ENCODE data around the gene MYO3A. TPM values are rescaled to one million over a fixed set of nuclear protein-coding genes. Genes with fewer than 3 reads are reported as not detected.

Gene MYO3A
- total RNA-seq, 2 experiments from 2014 or later, result not detected

DNA sequence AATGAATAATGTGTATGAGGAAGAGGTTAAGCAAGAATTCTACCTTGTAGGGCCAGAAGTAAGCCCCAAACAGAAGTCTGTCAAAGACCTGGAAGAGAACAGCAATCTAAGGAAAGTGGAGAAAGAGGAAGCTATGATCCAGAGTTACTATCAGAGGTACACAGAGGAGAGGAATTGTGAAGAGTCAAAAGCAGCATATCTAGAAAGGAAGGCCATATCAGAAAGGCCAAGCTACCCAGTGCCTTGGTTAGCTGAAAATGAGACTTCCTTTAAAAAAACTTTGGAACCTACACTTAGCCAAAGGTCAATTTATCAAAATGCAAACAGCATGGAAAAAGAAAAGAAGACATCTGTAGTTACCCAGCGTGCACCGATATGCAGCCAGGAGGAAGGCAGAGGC lies 239.8 kb downstream of the MYO3A start:
- no peaks in the 10 kb centered on the region for H3K4me1 Mint-ChIP-seq (ENCODE audit: low read depth)
- peaks cover 16% of the 10 kb centered on the region for H3K27me3 Mint-ChIP-seq
- TF ChIP-seq, protein P1, sequence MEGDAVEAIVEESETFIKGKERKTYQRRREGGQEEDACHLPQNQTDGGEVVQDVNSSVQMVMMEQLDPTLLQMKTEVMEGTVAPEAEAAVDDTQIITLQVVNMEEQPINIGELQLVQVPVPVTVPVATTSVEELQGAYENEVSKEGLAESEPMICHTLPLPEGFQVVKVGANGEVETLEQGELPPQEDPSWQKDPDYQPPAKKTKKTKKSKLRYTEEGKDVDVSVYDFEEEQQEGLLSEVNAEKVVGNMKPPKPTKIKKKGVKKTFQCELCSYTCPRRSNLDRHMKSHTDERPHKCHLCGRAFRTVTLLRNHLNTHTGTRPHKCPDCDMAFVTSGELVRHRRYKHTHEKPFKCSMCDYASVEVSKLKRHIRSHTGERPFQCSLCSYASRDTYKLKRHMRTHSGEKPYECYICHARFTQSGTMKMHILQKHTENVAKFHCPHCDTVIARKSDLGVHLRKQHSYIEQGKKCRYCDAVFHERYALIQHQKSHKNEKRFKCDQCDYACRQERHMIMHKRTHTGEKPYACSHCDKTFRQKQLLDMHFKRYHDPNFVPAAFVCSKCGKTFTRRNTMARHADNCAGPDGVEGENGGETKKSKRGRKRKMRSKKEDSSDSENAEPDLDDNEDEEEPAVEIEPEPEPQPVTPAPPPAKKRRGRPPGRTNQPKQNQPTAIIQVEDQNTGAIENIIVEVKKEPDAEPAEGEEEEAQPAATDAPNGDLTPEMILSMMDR (IDR thresholded peaks at IDR 0.05), result no peak
- no peak overlapping the region for H3K27ac Mint-ChIP-seq
- H3K36me3 Mint-ChIP-seq (ENCODE audit: low read depth), result no peaks in the 10 kb centered on the region
- ChIA-PET POLR2A (no interaction called here), CTCF (no interaction called here)
- no peak for DNase-seq
- H3K4me3 Mint-ChIP-seq, result no peak overlapping the region
- intact Hi-C loops (cut with micrococcal nuclease), result no loop called here
- H3K9me3 Mint-ChIP-seq, result no peaks in the 10 kb centered on the region
- no peak for ATAC-seq

DNA sequence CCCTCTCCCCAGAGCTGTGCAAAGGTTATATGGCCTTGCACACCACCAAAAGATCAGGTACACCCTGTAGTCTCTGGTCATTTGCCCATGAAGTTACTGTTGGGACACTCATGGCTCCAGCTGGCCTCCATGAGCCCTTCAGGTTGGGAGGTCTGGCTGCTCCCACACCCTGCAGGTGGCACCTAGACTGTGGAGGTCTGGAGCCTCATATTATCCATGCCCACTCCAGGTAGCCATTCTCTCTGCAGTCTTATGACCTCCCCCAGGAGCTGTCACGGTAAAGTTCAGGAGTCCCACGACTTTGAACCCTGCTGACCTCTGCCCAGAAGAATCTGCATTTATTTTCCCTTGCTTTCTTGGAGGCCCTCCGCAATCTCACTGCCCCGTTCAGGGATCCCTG lies 243.3 kb downstream of the MYO3A start:
- Mint-ChIP-seq H3K4me1 (ENCODE audit: low read depth) (no peaks in the 10 kb centered on the region), H3K9me3 (no peaks in the 10 kb centered on the region), H3K27me3 (peaks cover 5% of the 10 kb centered on the region), H3K27ac (no peak overlapping the region), H3K4me3 (no peak overlapping the region), H3K36me3 (ENCODE audit: low read depth) (no peaks in the 10 kb centered on the region)
- TF ChIP-seq, protein P1 (IDR thresholded peaks at IDR 0.05), result no peak
- DNase-seq (no peak), ATAC-seq (no peak)
- POLR2A ChIA-PET, result no interaction called here
- CTCF ChIA-PET, result no interaction called here
- intact Hi-C loops (cut with micrococcal nuclease), result no loop called here

DNA sequence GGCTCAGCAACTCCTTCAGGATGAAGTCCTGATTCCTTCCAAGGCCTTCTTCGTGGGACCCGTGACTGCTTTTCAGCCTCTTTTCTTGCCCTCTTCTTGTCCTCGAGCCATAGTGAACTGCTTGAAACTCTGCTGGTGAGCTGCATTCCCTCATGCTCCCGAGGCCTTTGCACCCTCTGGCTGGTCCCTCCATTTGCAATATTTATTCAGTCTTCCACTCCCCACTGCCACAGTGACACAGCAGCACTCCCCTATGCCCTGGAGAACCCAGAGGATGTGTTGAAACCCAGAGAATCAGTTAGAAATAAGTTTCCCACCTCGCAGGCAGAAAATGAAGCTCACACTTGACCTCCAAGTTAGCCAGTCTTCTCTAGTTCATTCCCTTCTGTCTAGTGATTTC lies 260.2 kb downstream of the MYO3A start:
- TF ChIP-seq, protein P1 (IDR thresholded peaks at IDR 0.05), result no peak
- H3K4me1 Mint-ChIP-seq (ENCODE audit: low read depth), result no peaks in the 10 kb centered on the region
- no peak overlapping the region for H3K4me3 Mint-ChIP-seq
- H3K9me3 Mint-ChIP-seq, result no peaks in the 10 kb centered on the region
- H3K27me3 Mint-ChIP-seq, result peaks cover 6% of the 10 kb centered on the region
- no peaks in the 10 kb centered on the region for H3K36me3 Mint-ChIP-seq (ENCODE audit: low read depth)
- no peak overlapping the region for H3K27ac Mint-ChIP-seq
- ChIA-PET POLR2A (no interaction called here), CTCF (no interaction called here)
- ATAC-seq, result no peak
- intact Hi-C loops (cut with micrococcal nuclease), result no loop called here
- DNase-seq, result no peak

DNA sequence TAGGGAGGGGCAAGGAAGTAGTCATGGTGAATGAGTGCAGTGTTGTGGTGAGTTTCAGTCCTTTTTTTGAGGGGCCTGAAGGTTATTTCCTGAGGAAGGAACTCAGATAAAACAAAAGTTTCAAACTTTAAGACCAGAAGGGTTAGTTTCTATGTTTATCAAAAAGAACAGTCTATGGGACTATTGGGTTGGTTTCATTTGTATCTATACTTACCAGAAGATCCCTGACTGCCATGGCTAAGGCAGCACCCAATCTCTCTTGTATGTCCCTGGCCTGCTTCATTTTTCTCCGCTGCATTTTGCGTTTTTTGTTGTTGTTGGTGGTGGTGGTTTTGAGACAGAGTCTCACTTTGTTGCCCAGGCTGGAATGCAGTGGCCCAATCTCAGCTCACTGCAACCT lies 263.2 kb downstream of the MYO3A start:
- POLR2A ChIA-PET, result no interaction called here
- H3K36me3 Mint-ChIP-seq (ENCODE audit: low read depth), result no peaks in the 10 kb centered on the region
- ATAC-seq, result no peak
- TF ChIP-seq, protein P1 (IDR thresholded peaks at IDR 0.05), result no peak
- H3K4me3 Mint-ChIP-seq, result no peak overlapping the region
- intact Hi-C loops (cut with micrococcal nuclease), result no loop called here
- CTCF ChIA-PET, result no interaction called here
- DNase-seq, result no peak
- no peak overlapping the region for H3K27ac Mint-ChIP-seq
- no peaks in the 10 kb centered on the region for H3K27me3 Mint-ChIP-seq
- no peaks in the 10 kb centered on the region for H3K4me1 Mint-ChIP-seq (ENCODE audit: low read depth)
- H3K9me3 Mint-ChIP-seq, result no peaks in the 10 kb centered on the region

DNA sequence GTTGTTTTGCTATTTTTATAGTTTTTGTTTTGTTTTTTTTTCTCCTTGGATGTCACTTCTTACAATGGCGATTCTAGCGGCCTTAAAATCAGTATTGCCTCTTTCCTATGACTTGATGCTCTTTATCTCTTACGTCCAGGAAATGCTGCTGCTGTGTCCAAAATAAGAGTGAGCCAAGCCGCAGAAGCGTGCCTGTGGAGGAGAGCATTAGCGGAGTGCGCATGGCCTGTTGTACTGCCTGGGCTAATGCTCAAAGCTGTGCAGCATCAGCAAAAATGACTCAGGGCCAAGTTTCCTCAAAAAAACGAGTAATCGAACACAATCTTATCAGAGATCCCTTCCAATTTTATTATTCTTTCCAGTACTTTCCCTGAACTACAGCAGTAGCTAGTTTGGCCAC lies 264.1 kb downstream of the MYO3A start:
- Mint-ChIP-seq H3K27ac (no peak overlapping the region), H3K9me3 (no peaks in the 10 kb centered on the region), H3K4me3 (no peak overlapping the region), H3K4me1 (ENCODE audit: low read depth) (no peaks in the 10 kb centered on the region), H3K36me3 (ENCODE audit: low read depth) (no peaks in the 10 kb centered on the region), H3K27me3 (no peaks in the 10 kb centered on the region)
- POLR2A ChIA-PET, result no interaction called here
- ATAC-seq (no peak), DNase-seq (no peak)
- CTCF ChIA-PET, result no interaction called here
- intact Hi-C loops (cut with micrococcal nuclease), result no loop called here
- TF ChIP-seq, protein P1 (IDR thresholded peaks at IDR 0.05), result no peak

Data from activated CD8-positive, alpha-beta T cell treated with anti-CD3 and anti-CD28 coated beads for 36 hours (primary cell).